Measurements from ENCODE around the gene SYTL4.

Gene SYTL4

GRCh38 chrX:100677611-100678181 is 54.2 kb downstream of the SYTL4 start:
- H3K27me3 ChIP-seq (replicated peaks; ENCODE audit: control insufficient read depth, insufficient read depth, low read length), result no peaks in the 10 kb centered on the region; the same call in 1 of the 2 replicates
- H3K36me3 ChIP-seq (ENCODE audit: control insufficient read depth, insufficient read depth, low read length), result no peaks in the 10 kb centered on the region
- TF ChIP-seq CTCF (IDR thresholded peaks at IDR 0.05; ENCODE audit: insufficient read depth, low read length, poor library complexity, severe bottlenecking), result no peak
- H3K4me3 ChIP-seq (replicated peaks; ENCODE audit: low read depth, low read length), result no peak overlapping the region
- DNase-seq (ENCODE audit: extremely low read depth, insufficient read length), result no peak

GRCh38 chrX:100674705-100675104 is 57.2 kb downstream of the SYTL4 start:
- no peaks in the 10 kb centered on the region for H3K36me3 ChIP-seq (ENCODE audit: control insufficient read depth, insufficient read depth, low read length)
- no peak for TF ChIP-seq CTCF (IDR thresholded peaks at IDR 0.05; ENCODE audit: insufficient read depth, low read length, poor library complexity, severe bottlenecking)
- no peak overlapping the region for H3K4me3 ChIP-seq (replicated peaks; ENCODE audit: low read depth, low read length)
- DNase-seq (ENCODE audit: extremely low read depth, insufficient read length), result no peak
- no peaks in the 10 kb centered on the region; the same call in 1 of the 2 replicates for H3K27me3 ChIP-seq (replicated peaks; ENCODE audit: control insufficient read depth, insufficient read depth, low read length)

- Histone ChIP-seq H3K27me3 (replicated peaks; ENCODE audit: control insufficient read depth, insufficient read depth, low read length) (no peaks in the 10 kb centered on the region; the same call in none of the 2 replicates), H3K36me3 (ENCODE audit: control insufficient read depth, insufficient read depth, low read length) (no peaks in the 10 kb centered on the region), H3K4me3 (replicated peaks; ENCODE audit: low read depth, low read length) (no peak overlapping the region)
- TF ChIP-seq CTCF (IDR thresholded peaks at IDR 0.05; ENCODE audit: insufficient read depth, low read length, poor library complexity, severe bottlenecking), result no peak
- no peak for DNase-seq (ENCODE audit: extremely low read depth, insufficient read length)
Measured at GRCh38 chrX:100673397-100673953, 58.4 kb downstream of the SYTL4 start.

DNA sequence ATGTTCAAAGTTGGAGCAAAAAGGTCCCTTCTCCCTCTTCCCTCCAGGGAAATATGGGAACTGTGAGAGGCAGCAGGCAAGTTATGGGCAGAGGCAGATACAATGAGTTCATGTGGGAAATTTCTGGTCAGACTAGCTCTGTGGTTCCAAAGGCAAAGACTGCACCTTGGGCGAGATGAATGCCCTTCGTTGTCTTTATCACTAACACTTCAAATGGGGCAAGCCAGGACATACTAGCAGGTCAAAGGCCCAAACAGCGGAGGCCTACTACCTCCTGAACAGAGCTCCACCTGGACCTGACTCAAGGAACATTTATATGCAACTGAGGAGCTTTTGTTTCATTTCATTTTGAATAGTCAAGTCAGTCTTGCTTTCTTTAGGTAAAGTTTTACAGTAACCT is 59.0 kb downstream of the SYTL4 start:
- Histone ChIP-seq H3K27me3 (replicated peaks; ENCODE audit: control insufficient read depth, insufficient read depth, low read length) (no peaks in the 10 kb centered on the region; the same call in none of the 2 replicates), H3K36me3 (ENCODE audit: control insufficient read depth, insufficient read depth, low read length) (no peaks in the 10 kb centered on the region), H3K4me3 (replicated peaks; ENCODE audit: low read depth, low read length) (no peak overlapping the region)
- TF ChIP-seq CTCF (IDR thresholded peaks at IDR 0.05; ENCODE audit: insufficient read depth, low read length, poor library complexity, severe bottlenecking), result no peak
- no peak for DNase-seq (ENCODE audit: extremely low read depth, insufficient read length)

DNA sequence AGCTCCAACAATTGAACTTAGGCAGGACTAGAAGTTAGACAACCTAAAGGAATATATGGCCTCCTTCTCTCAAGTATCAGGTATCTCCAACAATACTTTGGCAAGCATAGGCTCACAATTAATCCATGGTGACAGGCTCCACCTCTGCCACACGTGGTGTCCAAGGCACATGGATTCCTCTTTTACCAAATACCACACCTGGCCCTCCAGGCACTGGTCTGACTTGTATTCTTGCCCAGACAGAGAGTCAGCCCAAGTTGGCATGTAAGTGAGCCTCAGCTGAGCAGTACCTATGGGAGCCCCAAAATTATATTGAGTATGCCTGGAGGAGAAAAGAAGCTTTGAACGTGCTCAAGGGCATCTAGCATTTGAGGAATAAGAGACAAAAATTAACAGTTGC is 68.3 kb downstream of the SYTL4 start:
- no peak for TF ChIP-seq CTCF (IDR thresholded peaks at IDR 0.05; ENCODE audit: insufficient read depth, low read length, poor library complexity, severe bottlenecking)
- no peak for DNase-seq (ENCODE audit: extremely low read depth, insufficient read length)
- H3K27me3 ChIP-seq (replicated peaks; ENCODE audit: control insufficient read depth, insufficient read depth, low read length), result no peaks in the 10 kb centered on the region; the same call in 1 of the 2 replicates
- H3K36me3 ChIP-seq (ENCODE audit: control insufficient read depth, insufficient read depth, low read length), result no peaks in the 10 kb centered on the region
- H3K4me3 ChIP-seq (replicated peaks; ENCODE audit: low read depth, low read length), result no peak overlapping the region

Data from GM06990 (cell line).